Inflammatory macrophage (primary cell): ENCODE results near the gene KIF1B.

Source experiments
- DNase-seq, 2 donors: peaks; one replicate each; pipeline ENCODE4 v3.0.0-alpha.2; 2020 to 2022

Gene KIF1B

GRCh38 chr1:10242811-10243210, 32.4 kb downstream of the KIF1B start:
- peak in 1 of 2 donors; percentile 43 for DNase-seq

DNA sequence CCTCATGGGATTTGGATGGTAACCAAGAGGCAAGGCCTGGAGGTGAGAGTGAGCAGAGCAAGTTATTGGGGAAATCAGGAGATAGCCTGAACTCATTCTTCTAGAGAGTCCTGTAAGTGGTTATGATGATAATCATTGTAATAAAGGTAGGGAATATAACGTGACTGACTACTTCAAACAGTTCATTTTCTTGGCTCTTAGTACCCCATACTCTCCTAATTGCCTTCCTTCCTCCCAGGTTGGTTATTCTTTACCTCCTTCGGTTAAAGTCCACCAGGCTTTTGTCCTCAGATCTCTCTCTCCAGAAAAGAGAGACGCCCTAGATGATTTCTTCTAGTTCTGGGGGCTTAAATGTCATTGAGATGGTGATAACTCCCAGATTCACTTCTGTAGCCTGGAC, 35.3 kb downstream of the KIF1B start:
- no peak for DNase-seq

DNA sequence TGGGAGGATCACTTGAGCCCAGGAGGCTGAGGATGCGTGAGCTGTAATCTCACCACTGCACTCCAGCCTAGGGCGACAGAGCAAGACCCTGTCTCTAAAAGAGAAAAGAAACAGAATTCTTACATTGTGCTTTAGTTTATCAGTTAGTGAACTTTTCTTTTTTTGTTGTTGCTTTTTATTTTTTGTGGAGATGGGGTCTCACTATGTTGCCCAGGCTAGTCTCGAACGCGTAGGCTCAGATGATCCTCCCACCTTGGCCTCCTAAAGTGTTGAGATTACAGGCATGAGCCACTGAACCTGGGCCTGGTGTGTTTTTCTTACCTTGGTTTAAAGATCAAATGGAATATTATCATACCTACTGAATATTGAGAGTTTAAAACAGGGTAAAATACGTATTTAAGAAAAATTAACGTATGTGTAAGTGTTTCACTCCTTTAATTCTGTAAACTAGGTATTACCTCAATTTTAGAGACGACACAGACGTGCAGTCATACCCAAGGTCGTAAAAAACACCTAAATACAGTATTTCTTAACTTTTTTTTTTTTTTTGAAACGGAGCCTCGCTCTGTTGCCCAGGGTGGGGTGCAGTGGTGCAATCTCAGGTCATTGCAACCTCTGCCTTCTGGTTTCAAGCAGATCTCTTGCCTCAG, 39.6 kb downstream of the KIF1B start:
- DNase-seq, result no peak

DNA sequence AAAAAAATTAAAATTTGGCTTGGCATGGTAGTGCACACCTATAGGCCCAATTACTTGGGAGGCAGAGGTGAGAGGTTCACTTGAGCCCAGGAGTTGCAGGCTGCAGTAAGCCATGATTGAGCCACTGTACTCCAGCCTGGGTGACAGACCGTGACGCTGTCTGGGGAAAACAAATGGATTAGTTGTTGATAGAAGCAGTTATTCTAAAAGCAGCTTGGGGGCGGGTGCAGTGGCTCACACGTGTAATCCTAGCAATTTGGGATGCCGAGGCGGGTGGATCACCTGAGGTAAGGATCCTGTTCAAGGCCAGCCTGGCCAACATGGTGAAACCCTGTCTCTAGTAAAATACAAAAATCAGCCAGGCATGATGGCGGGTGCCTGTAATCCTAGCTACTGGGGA, 40.3 kb downstream of the KIF1B start:
- DNase-seq, result no peak

DNA sequence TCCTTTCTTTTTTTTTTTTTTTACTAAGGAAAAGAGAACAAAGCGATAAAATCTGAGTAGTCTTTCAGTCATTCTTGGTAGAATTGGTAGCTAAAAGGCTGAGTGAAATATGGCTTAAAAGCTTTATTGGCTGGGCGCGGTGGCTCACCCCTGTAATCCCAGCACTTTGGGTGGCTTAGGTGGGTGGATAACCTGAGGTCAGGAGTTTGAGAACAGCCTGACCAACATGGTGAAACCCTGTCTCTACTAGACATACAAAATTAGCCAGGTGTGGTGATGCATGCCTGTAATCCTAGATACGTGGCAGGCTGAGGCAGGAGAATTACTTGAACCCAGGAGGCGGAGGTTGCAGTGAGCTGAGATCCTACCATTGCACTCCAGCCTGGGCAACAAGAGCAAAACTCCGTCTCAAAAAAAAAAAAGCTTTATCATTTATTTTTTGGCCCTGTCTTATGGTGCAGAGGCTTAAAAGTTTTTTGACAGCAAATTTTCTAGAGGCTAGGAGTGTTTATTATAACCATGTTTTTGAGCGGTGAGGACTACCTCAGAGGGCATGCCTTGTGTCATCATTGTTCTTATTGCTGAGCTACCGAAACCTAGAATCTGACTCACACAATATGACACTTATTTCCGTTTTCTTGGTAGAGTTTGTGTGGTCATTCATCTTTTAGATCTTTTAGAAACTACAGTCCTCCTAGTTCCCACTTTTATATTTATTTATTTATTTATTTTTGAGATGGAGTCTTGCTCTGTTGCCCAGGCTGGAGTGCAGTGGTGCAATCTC, 41.1 kb downstream of the KIF1B start:
- peak; percentile 69 to 76 for DNase-seq

- no peak for DNase-seq
These were observed 42.1 kb downstream of the KIF1B start for GRCh38 chr1:10252508-10252907.

GRCh38 chr1:10253149-10253548, 42.8 kb downstream of the KIF1B start:
- no peak for DNase-seq

GRCh38 chr1:10253755-10254154, 43.4 kb downstream of the KIF1B start:
- peak; percentile 87 to 93 for DNase-seq

GRCh38 chr1:10257851-10258250, 47.5 kb downstream of the KIF1B start:
- DNase-seq, result no peak

DNA sequence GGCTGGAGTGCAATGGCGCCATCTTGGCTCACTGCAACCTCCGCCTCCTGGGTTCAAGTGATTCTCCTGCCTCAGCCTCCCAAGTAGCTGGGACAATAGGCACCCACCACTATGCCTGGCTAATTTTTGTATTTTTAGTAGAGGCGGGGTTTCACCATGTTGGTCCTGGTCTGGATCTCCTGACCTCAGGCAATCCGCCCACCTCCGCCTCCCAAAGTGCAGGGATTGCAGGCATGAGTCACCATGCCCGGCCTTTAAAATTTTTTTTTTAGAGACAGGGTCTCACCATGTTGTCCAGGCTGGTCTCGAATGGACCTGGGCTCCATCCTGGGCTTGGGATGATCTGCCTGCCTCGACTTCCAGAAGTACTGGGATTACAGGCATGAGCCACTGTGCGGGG, 49.2 kb downstream of the KIF1B start:
- DNase-seq, result peak; percentile 35 to 71

GRCh38 chr1:10263450-10264082, 53.2 kb downstream of the KIF1B start:
- DNase-seq, result no peak

DNA sequence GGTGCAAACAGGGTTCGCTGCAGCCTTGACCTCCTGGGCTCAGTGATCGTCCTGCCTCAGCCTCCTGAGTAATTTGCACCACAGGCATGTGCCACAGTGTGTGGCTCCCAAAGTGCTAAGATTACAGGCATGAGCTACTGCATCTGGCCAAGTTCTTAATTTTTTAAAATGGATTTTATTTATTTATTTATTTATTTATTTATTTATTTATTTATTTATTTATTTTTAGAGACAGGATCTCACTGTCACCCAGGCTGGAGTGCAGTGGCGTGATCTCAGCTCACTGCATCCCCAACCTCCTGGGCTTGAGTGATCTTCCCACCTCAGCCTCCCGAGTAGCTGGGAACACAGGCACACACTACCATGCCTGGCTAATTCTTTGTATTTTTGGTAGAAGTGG, 54.7 kb downstream of the KIF1B start:
- DNase-seq, result no peak

DNA sequence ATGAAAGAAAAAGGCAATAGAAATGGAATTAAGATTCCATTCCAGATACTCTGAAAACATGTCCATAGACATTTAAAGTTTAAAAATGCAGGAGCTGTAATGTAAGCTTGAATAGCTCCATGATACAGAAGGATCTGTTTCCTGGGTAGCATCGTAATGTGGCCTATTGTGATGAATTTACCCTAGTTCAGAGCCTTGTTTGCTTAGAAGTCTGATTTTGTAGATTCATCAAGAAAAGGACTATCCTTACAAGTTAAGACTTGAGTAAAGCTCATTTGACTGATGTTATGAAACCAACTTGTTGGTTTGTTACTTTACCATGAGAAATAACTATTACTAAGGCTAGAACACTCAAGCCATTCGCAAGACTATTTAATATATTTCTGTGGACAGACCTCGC, 55.5 kb downstream of the KIF1B start:
- no peak for DNase-seq

DNA sequence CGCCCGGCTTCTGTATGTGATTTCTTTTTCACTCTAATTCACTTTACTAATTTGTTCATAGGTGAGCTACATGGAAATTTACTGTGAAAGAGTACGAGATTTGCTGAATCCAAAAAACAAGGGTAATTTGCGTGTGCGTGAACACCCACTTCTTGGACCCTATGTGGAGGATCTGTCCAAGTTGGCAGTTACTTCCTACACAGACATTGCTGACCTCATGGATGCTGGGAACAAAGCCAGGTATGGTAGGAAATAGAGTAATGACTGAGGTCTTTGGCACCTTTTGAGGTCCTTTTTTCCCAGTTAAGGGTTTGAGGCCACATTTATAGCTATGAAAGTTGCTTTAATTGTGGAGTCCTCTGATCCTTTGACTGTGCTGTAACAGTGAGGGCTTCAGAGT, 56.9 kb downstream of the KIF1B start:
- DNase-seq, result no peak

- DNase-seq, result no peak
These were observed 57.6 kb downstream of the KIF1B start for GRCh38 chr1:10267921-10268320.

DNA sequence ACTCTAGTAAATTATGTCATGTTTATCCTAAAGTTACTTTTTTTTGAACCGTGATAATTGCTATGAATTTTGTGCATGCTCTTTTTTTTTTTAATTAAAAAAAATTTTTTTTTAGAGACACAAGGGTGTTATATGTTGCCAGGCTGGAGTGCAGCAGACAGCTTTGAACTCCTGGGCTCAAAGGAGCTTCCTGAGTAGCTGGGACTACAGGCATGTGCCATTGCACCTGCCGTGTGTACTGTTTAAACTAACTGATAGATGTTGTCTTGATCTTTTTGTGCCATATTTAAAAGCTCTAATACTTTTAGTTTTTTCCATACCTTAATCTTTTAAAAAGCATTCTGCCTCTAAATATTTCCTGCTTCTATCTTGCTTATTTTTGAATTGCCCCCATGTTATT, 60.7 kb downstream of the KIF1B start:
- DNase-seq, result no peak

DNA sequence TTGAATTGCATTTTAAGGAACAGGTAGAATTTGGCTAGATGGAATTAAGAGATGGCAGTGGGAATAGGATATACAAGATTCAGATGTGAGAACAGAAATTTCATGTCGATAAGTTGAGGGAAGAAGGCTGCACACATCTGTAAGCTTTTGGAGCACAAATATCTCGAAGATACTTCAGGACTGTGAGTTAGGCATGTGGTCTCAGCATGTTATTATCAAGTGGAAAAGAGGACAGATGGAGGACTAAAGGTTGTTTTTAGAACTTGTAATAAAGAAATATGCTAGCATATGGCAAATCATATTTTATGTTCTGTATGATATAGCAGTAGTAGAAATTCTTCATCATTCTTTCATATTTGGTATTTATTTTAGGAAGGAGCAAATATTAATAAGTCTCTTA, 61.5 kb downstream of the KIF1B start:
- DNase-seq, result no peak

DNA sequence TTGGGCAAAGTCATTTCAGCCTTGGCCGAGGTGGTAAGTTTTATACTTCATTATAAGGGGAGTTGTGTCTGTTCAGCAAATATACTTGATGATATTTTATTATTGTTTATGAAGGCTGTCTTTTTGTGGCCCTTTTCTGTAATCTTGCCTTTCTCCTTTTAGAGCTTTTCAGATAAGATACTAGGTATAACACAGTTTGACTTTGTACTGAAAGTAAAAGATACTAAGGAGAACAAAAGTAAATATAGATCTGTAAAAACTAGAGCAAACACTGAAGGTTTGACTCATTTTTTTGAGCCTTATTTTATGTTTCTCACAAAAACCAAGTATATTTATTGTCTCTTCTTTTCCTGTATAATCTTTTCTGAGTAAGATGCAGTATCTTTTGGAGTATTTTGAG, 61.9 kb downstream of the KIF1B start:
- no peak for DNase-seq

DNA sequence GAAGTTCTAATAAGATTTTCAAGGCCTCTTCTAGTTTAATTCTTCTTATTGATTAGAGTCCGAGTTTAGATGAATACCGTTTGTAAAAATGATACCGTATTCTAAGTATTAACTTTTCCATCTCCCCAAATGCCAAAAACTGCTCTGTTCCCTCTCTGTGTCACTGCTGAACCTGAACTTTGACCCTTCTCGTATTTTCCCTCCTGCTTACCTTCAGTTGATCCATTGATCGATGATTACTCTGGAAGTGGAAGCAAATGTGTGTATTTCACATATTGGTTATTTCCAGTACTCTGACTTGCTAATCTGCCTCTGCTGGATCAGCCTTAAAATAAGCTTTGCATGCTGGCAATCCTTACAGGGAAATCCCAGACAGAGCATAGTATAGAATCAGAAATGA, 68.5 kb downstream of the KIF1B start:
- no peak for DNase-seq

DNA sequence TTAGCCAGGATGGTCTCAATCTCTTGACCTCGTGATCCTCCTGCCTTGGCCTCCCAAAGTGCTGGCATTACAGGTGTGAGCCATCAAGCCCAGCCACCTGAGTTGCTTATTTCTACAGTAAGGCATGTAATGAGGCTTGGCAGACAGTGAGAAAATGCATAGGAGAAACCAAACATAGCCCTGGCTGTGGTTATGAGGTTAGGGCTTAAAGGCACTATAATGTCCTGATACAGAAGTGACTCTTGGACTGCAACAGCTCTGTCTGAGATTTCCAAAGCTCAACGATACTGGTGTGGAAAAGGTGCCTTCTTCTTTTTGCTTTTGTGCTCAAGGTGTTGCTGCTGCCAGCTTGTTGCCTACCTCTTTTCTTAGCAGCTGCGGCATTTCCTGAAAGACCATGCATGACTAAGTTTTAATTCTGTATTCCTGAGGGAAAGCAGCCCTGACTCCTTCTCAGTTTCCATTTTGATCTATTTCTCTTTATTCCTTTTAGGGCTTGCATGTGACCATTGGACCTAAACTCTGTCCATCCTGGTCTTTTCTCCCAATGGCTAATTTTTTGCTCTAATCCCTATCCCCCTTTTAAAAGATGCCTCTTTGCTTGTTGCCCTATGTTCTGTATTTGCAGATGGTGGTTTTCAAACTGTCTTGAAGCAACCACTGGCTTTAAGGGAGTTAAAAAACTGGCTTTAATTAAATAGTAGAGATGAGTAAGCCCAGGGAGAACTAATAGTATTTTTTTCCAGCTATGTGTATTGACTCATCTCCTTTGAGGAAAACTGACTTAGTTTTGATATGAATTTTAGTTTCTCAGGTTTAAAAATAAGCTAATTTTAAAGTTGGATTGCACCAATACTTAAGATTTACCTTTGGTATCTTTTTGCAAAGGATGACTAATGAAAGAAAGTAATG, 70.3 kb downstream of the KIF1B start:
- no peak for DNase-seq

DNA sequence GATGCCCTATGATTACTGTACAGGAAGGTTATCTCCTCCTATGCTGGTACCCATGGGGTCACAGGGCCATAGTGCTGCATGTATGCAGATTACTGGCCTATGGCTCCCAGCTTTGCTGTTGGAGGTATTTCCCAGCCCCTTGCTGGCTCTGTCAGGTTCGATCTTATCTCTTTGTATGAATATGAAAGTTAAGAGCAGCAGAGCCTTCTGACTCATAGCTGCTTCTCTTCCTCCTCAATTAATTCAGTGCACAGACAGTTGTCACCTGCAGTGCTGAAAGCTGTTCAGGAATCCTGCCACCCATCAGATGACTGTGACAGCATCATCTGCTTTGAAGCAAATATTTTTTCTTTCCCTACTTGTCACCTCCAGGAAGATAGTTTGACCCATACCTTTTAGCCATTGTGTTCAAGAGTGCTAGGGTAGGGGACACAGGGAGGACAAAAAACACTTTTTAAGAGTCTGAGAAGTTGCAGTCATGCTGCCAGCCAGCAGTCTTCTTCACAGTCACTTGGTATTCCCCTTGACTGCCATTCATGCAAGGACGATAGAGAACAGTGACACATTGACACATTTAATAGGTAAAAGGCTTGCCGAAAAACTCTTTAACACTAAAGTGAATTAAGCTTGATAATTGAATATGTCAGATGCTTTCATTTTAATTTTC, 73.1 kb downstream of the KIF1B start:
- no peak for DNase-seq

- DNase-seq, result no peak
These were observed 75.9 kb downstream of the KIF1B start for GRCh38 chr1:10286244-10286643.
